ENCODE data around the gene ZNF627. TPM values are rescaled to one million over a fixed set of nuclear protein-coding genes. Genes with fewer than 3 reads are reported as not detected.

The ZNF627 gene
- total RNA-seq, 2 experiments from 2014 or later: 6.4 to 6.7 TPM

GRCh38 chr19:11658970-11659369, 61.7 kb downstream of the ZNF627 start:
- CTCF ChIA-PET: interaction anchor here (0.7 to 2.3 kb wide), 3 partner anchors 41 to 558 kb away, joined by 3 to 7 read pairs (median 4); partner anchors contain the start of gene ZNF491
- Mint-ChIP-seq H3K4me1 (no peaks in the 10 kb centered on the region), H3K4me3 (no peak overlapping the region), H3K27ac (no peak overlapping the region), H3K9me3 (ENCODE audit: low read depth) (peaks cover 2% of the 10 kb centered on the region), H3K27me3 (peaks cover 5% of the 10 kb centered on the region), H3K36me3 (ENCODE audit: low read depth) (no peaks in the 10 kb centered on the region)
- POLR2A ChIA-PET: no interaction called here
- no peak for ATAC-seq
- intact Hi-C loops (cut with DNase I, micrococcal nuclease): no loop called here
- DNase-seq: no peak

GRCh38 chr19:11659612-11660011, 62.3 kb downstream of the ZNF627 start:
- intact Hi-C loops (cut with DNase I, micrococcal nuclease): no loop called here
- no peak overlapping the region for H3K4me3 Mint-ChIP-seq
- peaks cover 2% of the 10 kb centered on the region for H3K9me3 Mint-ChIP-seq (ENCODE audit: low read depth)
- H3K27ac Mint-ChIP-seq: no peak overlapping the region
- H3K36me3 Mint-ChIP-seq (ENCODE audit: low read depth): no peaks in the 10 kb centered on the region
- DNase-seq (no peak), ATAC-seq (no peak)
- POLR2A ChIA-PET: no interaction called here
- H3K27me3 Mint-ChIP-seq: peaks cover 5% of the 10 kb centered on the region
- CTCF ChIA-PET: interaction anchor here (1.0 to 2.3 kb wide), 3 partner anchors 10 to 138 kb away, joined by 3 to 7 read pairs (median 3); partner anchors contain the start of gene ZNF491
- H3K4me1 Mint-ChIP-seq: no peaks in the 10 kb centered on the region

GRCh38 chr19:11662278-11662677, 65.0 kb downstream of the ZNF627 start:
- no peaks in the 10 kb centered on the region for H3K36me3 Mint-ChIP-seq (ENCODE audit: low read depth)
- H3K9me3 Mint-ChIP-seq (ENCODE audit: low read depth): no peaks in the 10 kb centered on the region
- POLR2A ChIA-PET: no interaction called here
- H3K27me3 Mint-ChIP-seq: no peaks in the 10 kb centered on the region
- no peak overlapping the region for H3K4me3 Mint-ChIP-seq
- intact Hi-C loops (cut with DNase I, micrococcal nuclease): no loop called here
- H3K4me1 Mint-ChIP-seq: no peaks in the 10 kb centered on the region
- no peak overlapping the region for H3K27ac Mint-ChIP-seq
- CTCF ChIA-PET: no interaction called here
- ATAC-seq (no peak), DNase-seq (no peak)

- no peak for ATAC-seq
- Mint-ChIP-seq H3K27ac (no peak overlapping the region), H3K4me1 (no peaks in the 10 kb centered on the region), H3K27me3 (no peaks in the 10 kb centered on the region), H3K36me3 (ENCODE audit: low read depth) (no peaks in the 10 kb centered on the region), H3K4me3 (no peak overlapping the region), H3K9me3 (ENCODE audit: low read depth) (no peaks in the 10 kb centered on the region)
- ChIA-PET CTCF (interaction anchor here (0.9 kb wide), 1 partner anchor 13 kb away, joined by 4 read pairs; no protein-coding TSS in a partner anchor), POLR2A (no interaction called here)
- intact Hi-C loops (cut with DNase I, micrococcal nuclease): no loop called here
- DNase-seq: no peak
These were observed 65.9 kb downstream of the ZNF627 start for GRCh38 chr19:11663181-11663591.

Other genes starting within 250 kb of the ZNF627 start
- 1 to 10 TPM; 2.1 to 2.2 TPM for gene PLPPR2, start 242.1 kb upstream of the ZNF627 start, total RNA-seq
- 1 to 10 TPM; 1.5 to 1.7 TPM for gene SWSAP1, start 222.8 kb upstream of the ZNF627 start, total RNA-seq
- 1 to 10 TPM; 8.0 to 8.4 TPM for gene EPOR, start 213.2 kb upstream of the ZNF627 start, total RNA-seq
- not detected for gene RGL3, start 178.2 kb upstream of the ZNF627 start, total RNA-seq
- under 1 TPM; 0.16 to 0.25 TPM for gene ODAD3, start 162.4 kb upstream of the ZNF627 start, total RNA-seq
- 100 to 1,000 TPM; 225 to 269 TPM for gene PRKCSH, start 161.8 kb upstream of the ZNF627 start, total RNA-seq
- gene ELAVL3, start 116.4 kb upstream of the ZNF627 start, total RNA-seq: under 1 TPM in 1 of 2 experiments, not detected in 1; 0.09 TPM
- gene ZNF653, start 91.6 kb upstream of the ZNF627 start, total RNA-seq: 10 to 100 TPM; 13.1 to 16.6 TPM
- 10 to 100 TPM; 37.2 to 44.6 TPM for gene ECSIT, start 68.3 kb upstream of the ZNF627 start, total RNA-seq
- not detected for gene CNN1, start 58.6 kb upstream of the ZNF627 start, total RNA-seq
- 10 to 100 TPM; 48.0 to 53.7 TPM for gene ELOF1, start 38.3 kb upstream of the ZNF627 start, total RNA-seq
- 10 to 100 TPM; 10.3 to 12.4 TPM for gene ACP5, start 19.8 kb upstream of the ZNF627 start, total RNA-seq
- gene ZNF823, start 141.5 kb downstream of the ZNF627 start, total RNA-seq: 1 to 10 TPM; 2.9 to 3.0 TPM
- gene ZNF441, start 169.5 kb downstream of the ZNF627 start, total RNA-seq: 1 to 10 TPM; 4.3 to 5.0 TPM
- gene ZNF491, start 201.0 kb downstream of the ZNF627 start, total RNA-seq: 1 to 10 TPM in 1 of 2 experiments, under 1 TPM in 1; 0.60 to 1.2 TPM
- gene ZNF440, start 216.8 kb downstream of the ZNF627 start, total RNA-seq: 1 to 10 TPM; 7.0 to 7.7 TPM